Neural cell (in vitro differentiated cells): ENCODE data around the gene CYP26A1. TPM values are rescaled to one million over a fixed set of nuclear protein-coding genes. Genes with fewer than 3 reads are reported as not detected.
A peak's percentile ranks its signal among the peaks of the same experiment; 100 is the strongest.

Source experiments
- H2AFZ ChIP-seq: fragments of 200-600, 300-800 bp; sonication (generic), shearing (Covaris generic); 2 replicates; pipeline ENCODE4 v1.6.0; 2014; ENCODE audit warnings: low read depth, mild to moderate bottlenecking, antibody characterized with exemption, low read length, moderate library complexity
- H3F3A ChIP-seq: fragments of 200-600 bp; shearing (Covaris generic); 2 replicates; pipeline ENCODE4 v1.6.1; 2016; ENCODE audit warnings: mild to moderate bottlenecking, moderate library complexity, mixed read lengths, antibody characterized with exemption, low read length; ENCODE audit not compliant: insufficient read depth, poor library complexity, severe bottlenecking
- H3K27ac ChIP-seq: fragments of 200-600, 300-800 bp; sonication (generic), shearing (Covaris generic); 2 replicates; pipeline ENCODE4 v1.5.1; 2014; ENCODE audit warnings: mild to moderate bottlenecking, low read length, moderate library complexity
- H3K27me3 ChIP-seq: fragments of 300-800, 200-600 bp; sonication (generic), shearing (Covaris generic); 2 replicates; pipeline ENCODE4 v1.6.0; 2014; ENCODE audit warnings: mild to moderate bottlenecking, low read depth, low read length, moderate library complexity; ENCODE audit not compliant: insufficient read depth
- H3K36me3 ChIP-seq: fragments of 300-800, 200-600 bp; sonication (generic), shearing (Covaris generic); 2 replicates; pipeline ENCODE4 v1.5.1; 2014; ENCODE audit warnings: mild to moderate bottlenecking, antibody characterized with exemption, low read length, moderate library complexity; ENCODE audit not compliant: insufficient read depth
- H3K4me2 ChIP-seq: fragments of 300-800, 200-600 bp; sonication (generic), shearing (Covaris generic); 2 replicates; pipeline ENCODE4 v1.6.0; 2014; ENCODE audit warnings: mild to moderate bottlenecking, low read length
- H3K4me3 ChIP-seq: fragments of 300-800, 200-600 bp; sonication (generic), shearing (Covaris generic); 2 replicates; pipeline ENCODE4 v1.5.1; 2014; ENCODE audit warnings: mild to moderate bottlenecking, low read length, moderate library complexity
- H3K79me2 ChIP-seq: fragments of 200-600 bp; shearing (Covaris generic); replicated peaks from 2 replicates; pipeline ENCODE4 v1.6.0; 2014; ENCODE audit warnings: mild to moderate bottlenecking, low read length, moderate library complexity; ENCODE audit not compliant: insufficient read depth
- H3K9ac ChIP-seq: fragments of 300-800, 200-600 bp; sonication (generic), shearing (Covaris generic); 2 replicates; pipeline ENCODE4 v1.6.1; 2016; ENCODE audit warnings: mild to moderate bottlenecking, low read length, mixed read lengths
- H3K9me2 ChIP-seq: fragments of 200-600 bp; shearing (Covaris generic); 2 replicates; pipeline ENCODE4 v1.6.1; 2016; ENCODE audit warnings: mild to moderate bottlenecking, low read length, mixed read lengths; ENCODE audit not compliant: insufficient read depth
- H3K9me3 ChIP-seq: fragments of 200-600, 300-800 bp; sonication (generic), shearing (Covaris generic); 2 replicates; pipeline ENCODE4 v1.6.1; 2016; ENCODE audit warnings: mild to moderate bottlenecking, mixed run types, low read length, moderate library complexity, mixed read lengths
- H4K20me1 ChIP-seq: fragments of 200-600 bp; shearing (Covaris generic); 2 replicates; pipeline ENCODE4 v1.6.1; 2016; ENCODE audit warnings: mild to moderate bottlenecking, mixed run types; ENCODE audit not compliant: insufficient read depth
- CTCF ChIP-seq: fragments of 450-650 bp; IDR thresholded peaks from 2 replicates; pipeline ENCODE4 v1.5.1; 2014; ENCODE audit warnings: antibody characterized with exemption, mild to moderate bottlenecking, moderate library complexity; ENCODE audit not compliant: poor library complexity, severe bottlenecking
- EP300 ChIP-seq: fragments of 450-650 bp; conservative IDR thresholded peaks from 2 replicates; pipeline ENCODE4 v1.6.1; 2014; ENCODE audit warnings: antibody characterized with exemption, mild to moderate bottlenecking, moderate library complexity; ENCODE audit not compliant: poor library complexity, severe bottlenecking
- EZH2 ChIP-seq: fragments of 200-600, 300-800 bp; shearing (Covaris generic), sonication (generic); IDR thresholded peaks from 2 replicates; pipeline ENCODE4 v1.6.1; 2014; ENCODE audit warnings: antibody characterized with exemption, low read length, borderline replicate concordance, mild to moderate bottlenecking; ENCODE audit not compliant: insufficient read depth, poor library complexity, severe bottlenecking
- MXI1 ChIP-seq: fragments of 450-650 bp; conservative IDR thresholded peaks from 2 replicates; pipeline ENCODE4 v1.6.1; 2014; ENCODE audit warnings: antibody characterized with exemption, mild to moderate bottlenecking; ENCODE audit not compliant: poor library complexity, severe bottlenecking
- POLR2AphosphoS5 ChIP-seq: IDR thresholded peaks from 2 replicates; pipeline ENCODE4 v1.6.1; 2012
- RAD21 ChIP-seq: fragments of 450-650 bp; conservative IDR thresholded peaks from 2 replicates; pipeline ENCODE4 v1.6.1; 2014; ENCODE audit warnings: antibody characterized with exemption, mild to moderate bottlenecking, moderate library complexity
- REST ChIP-seq: IDR thresholded peaks from 2 replicates; pipeline ENCODE4 v1.6.1; 2012; ENCODE audit warnings: borderline replicate concordance
- SMC3 ChIP-seq: fragments of 450-650 bp; conservative IDR thresholded peaks from 2 replicates; pipeline ENCODE4 v1.6.1; 2014; ENCODE audit warnings: antibody characterized with exemption, mild to moderate bottlenecking, moderate library complexity; ENCODE audit not compliant: poor library complexity
- TAF1 ChIP-seq: IDR thresholded peaks from 2 replicates; pipeline ENCODE4 v1.6.1; 2012; ENCODE audit warnings: low read depth
- polyA plus RNA-seq: library from polyadenylated mRNA; depleted of rRNA; stranded (reverse); fragments of >200 nt; gene quantifications from 2 replicates; pipeline ENCODE4 v1.2.3, GENCODE V29; 2014

The CYP26A1 gene
- polyA plus RNA-seq, 1 donor from 2014 or later, result 0.77 TPM

GRCh38 chr10:93079663-93080349 lies 6.1 kb downstream of the CYP26A1 start:
- Histone ChIP-seq H3K9ac (no peak overlapping the region), H3K27ac (no peak overlapping the region), H3K4me2 (no peak overlapping the region), H3K79me2 (no peaks in the 10 kb centered on the region), H3K9me3 (no peaks in the 10 kb centered on the region), H3F3A (no peaks in the 10 kb centered on the region), H2AFZ (no peak overlapping the region), H3K9me2 (no peaks in the 10 kb centered on the region), H3K4me3 (no peak overlapping the region), H3K36me3 (no peaks in the 10 kb centered on the region), H4K20me1 (no peaks in the 10 kb centered on the region), H3K27me3 (peaks cover 42% of the 10 kb centered on the region)
- no peak for TF ChIP-seq EP300

- H3K4me3 ChIP-seq, result no peak overlapping the region
- no peaks in the 10 kb centered on the region for H3K9me3 ChIP-seq
- no peaks in the 10 kb centered on the region for H3K36me3 ChIP-seq
- no peak overlapping the region for H3K4me2 ChIP-seq
- H3K27me3 ChIP-seq, result peaks cover 35% of the 10 kb centered on the region
- H3K9ac ChIP-seq, result no peak overlapping the region
- H4K20me1 ChIP-seq, result no peaks in the 10 kb centered on the region
- H3K9me2 ChIP-seq, result no peaks in the 10 kb centered on the region
- no peak for TF ChIP-seq REST
- no peak for TF ChIP-seq EP300
- TF ChIP-seq TAF1, result no peak
- TF ChIP-seq MXI1, result no peak
- TF ChIP-seq POLR2AphosphoS5, result no peak
- TF ChIP-seq EZH2, result no peak
- TF ChIP-seq RAD21, result peak; percentile 70
- TF ChIP-seq SMC3, result peak; percentile 78
- TF ChIP-seq CTCF, result peak; percentile 73
- no peak overlapping the region for H2AFZ ChIP-seq
- H3F3A ChIP-seq, result no peaks in the 10 kb centered on the region
- no peak overlapping the region for H3K27ac ChIP-seq
- H3K79me2 ChIP-seq, result no peaks in the 10 kb centered on the region
Measured at GRCh38 chr10:93080350-93081046, 6.8 kb downstream of the CYP26A1 start.
